HCEC 1CT (cell line): Measurements from ENCODE around the gene ANKRD44.

ENCODE experiments used
- DNase-seq: peaks from one replicate; pipeline ENCODE4 v3.0.0-alpha.2; 2017

ANKRD44 gene

GRCh38 chr2:197101519-197101918 lies 209.1 kb downstream of the ANKRD44 start:
- DNase-seq, result no peak

- peak; percentile 55 for DNase-seq
These were observed 212.8 kb downstream of the ANKRD44 start for GRCh38 chr2:197097578-197098366.

GRCh38 chr2:197096649-197097048 lies 213.9 kb downstream of the ANKRD44 start:
- DNase-seq, result no peak

GRCh38 chr2:197092431-197092830 lies 218.1 kb downstream of the ANKRD44 start:
- peak; percentile 77 for DNase-seq

- DNase-seq, result no peak
These were observed 219.7 kb downstream of the ANKRD44 start for GRCh38 chr2:197090742-197091367.

GRCh38 chr2:197089655-197090054 lies 220.9 kb downstream of the ANKRD44 start:
- DNase-seq, result no peak

- no peak for DNase-seq
These were observed 221.9 kb downstream of the ANKRD44 start for GRCh38 chr2:197088694-197089093.

- no peak for DNase-seq
These were observed 224.1 kb downstream of the ANKRD44 start for GRCh38 chr2:197086500-197086899.

- no peak for DNase-seq
These were observed 224.9 kb downstream of the ANKRD44 start for GRCh38 chr2:197085665-197086064.

GRCh38 chr2:197081294-197081693 lies 229.3 kb downstream of the ANKRD44 start:
- no peak for DNase-seq

- no peak for DNase-seq
These were observed 229.9 kb downstream of the ANKRD44 start for GRCh38 chr2:197080578-197081216.

GRCh38 chr2:197079832-197080555 lies 230.6 kb downstream of the ANKRD44 start:
- DNase-seq, result peak; percentile 72

GRCh38 chr2:197079414-197079813 lies 231.2 kb downstream of the ANKRD44 start:
- DNase-seq, result peak; percentile 28

- DNase-seq, result no peak
These were observed 232.0 kb downstream of the ANKRD44 start for GRCh38 chr2:197078535-197078934.

GRCh38 chr2:197077336-197077735 lies 233.2 kb downstream of the ANKRD44 start:
- DNase-seq, result no peak

- DNase-seq, result no peak
These were observed 233.9 kb downstream of the ANKRD44 start for GRCh38 chr2:197076652-197077051.

GRCh38 chr2:197075754-197076337 lies 234.7 kb downstream of the ANKRD44 start:
- DNase-seq, result peak; percentile 29

- no peak for DNase-seq
These were observed 235.3 kb downstream of the ANKRD44 start for GRCh38 chr2:197075281-197075680.

GRCh38 chr2:197073701-197074433 lies 236.7 kb downstream of the ANKRD44 start:
- no peak for DNase-seq

GRCh38 chr2:197073270-197073669 lies 237.3 kb downstream of the ANKRD44 start:
- no peak for DNase-seq

GRCh38 chr2:197072533-197072932 lies 238.0 kb downstream of the ANKRD44 start:
- DNase-seq, result no peak

GRCh38 chr2:197071790-197072436 lies 238.7 kb downstream of the ANKRD44 start:
- DNase-seq, result no peak
